RPMI8226 (cell line): ENCODE data around the gene DCLK1.

Experiments used
- DNase-seq: peaks from one replicate; pipeline ENCODE4 v3.0.0-alpha.2; 2015

The DCLK1 gene

GRCh38 chr13:36130552-36131221, 495 bp downstream of the DCLK1 start:
- no peak for DNase-seq

- no peak for DNase-seq
Measured at GRCh38 chr13:36130193-36130551, 1.0 kb downstream of the DCLK1 start.

DNA sequence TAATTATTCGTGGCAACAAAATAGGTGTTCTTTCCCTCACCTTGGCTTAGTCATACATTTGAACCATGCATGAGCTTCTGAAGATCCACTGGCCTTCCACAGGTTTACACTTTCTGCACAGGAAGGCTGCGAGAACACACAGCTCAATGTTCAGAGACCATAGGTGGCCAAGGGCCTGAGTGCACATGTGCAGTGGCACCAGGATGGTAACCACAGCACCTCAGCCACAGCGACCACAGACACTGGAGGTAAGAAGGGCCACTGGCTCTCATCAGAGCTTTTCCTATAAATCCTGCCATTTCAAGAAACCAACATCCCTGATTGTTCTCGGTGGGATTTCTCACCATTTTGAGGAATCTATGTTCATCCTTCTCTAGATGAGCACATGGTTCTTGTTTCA, 1.6 kb downstream of the DCLK1 start:
- DNase-seq: no peak

GRCh38 chr13:36126491-36126890, 4.7 kb downstream of the DCLK1 start:
- no peak for DNase-seq

DNA sequence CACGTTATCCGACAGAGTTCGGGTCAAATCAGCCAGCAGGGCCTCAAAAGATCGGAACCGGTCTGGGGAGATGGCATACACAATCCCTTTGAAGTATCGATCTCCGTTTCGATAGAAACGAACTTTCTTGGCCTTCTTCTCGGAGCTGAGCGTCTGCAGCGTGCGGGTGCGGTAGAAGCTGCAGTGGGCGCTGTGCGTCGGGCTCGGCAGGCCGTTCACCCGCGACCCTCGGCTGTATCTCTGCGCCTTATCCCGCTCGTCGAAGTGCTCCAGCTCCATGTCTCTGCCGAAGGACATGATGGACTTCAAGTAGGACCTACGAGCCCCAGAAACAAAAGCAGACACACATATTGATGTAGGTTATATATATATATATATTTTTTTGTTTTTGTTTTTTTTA, 5.3 kb downstream of the DCLK1 start:
- DNase-seq: no peak

DNA sequence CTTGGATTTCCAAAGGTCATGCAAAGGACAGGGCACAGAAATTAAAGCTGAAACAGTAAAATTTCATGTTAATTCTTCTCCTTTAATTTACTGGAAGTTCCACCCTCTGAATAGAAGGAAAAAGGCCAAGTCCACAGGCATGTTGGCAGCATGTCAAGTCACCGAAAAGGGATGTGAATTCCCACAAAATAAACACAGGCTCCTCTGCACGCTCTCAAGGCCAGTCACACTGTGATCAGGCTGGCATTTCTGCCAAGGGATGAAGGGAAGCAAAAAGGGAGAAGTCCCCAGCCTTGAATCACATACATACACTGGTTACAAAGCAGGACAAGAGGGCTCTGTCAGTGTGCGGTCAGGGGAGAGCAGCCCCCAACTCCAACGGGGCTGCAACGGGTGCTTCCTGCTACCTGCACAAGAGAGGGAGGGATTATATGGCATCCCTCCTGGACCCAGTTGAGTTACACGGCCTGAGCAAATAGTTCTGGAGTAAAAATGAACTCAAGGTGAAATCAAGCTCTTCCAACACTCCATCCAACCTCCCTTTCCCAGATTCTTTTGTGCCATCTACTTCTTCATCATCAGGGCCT, 6.9 kb downstream of the DCLK1 start:
- no peak for DNase-seq

- no peak for DNase-seq
Measured at GRCh38 chr13:36115306-36115705, 15.9 kb downstream of the DCLK1 start.

DNA sequence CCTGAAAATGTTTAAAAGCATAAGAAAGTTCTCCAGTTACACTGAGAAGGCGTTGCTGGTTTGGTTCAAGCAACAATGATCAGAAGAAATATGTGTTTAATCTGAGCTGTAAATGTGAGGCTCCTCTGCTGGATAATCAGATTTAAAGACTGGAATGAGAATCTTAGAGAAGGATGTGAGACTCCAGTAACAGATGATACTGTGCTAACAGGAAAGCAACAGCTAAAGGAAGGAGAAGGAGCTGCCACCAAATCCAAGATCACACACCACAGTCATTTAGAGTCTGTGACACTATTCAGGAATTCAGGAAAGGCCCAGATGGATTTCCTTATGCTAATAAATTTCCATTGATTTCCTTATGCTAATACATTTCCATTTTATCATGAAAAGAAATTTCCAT, 16.9 kb downstream of the DCLK1 start:
- DNase-seq: no peak

- DNase-seq: no peak
Measured at GRCh38 chr13:36108954-36109353, 22.2 kb downstream of the DCLK1 start.

GRCh38 chr13:36108342-36108741, 22.8 kb downstream of the DCLK1 start:
- DNase-seq: no peak

- DNase-seq: no peak
Measured at GRCh38 chr13:36107521-36107920, 23.7 kb downstream of the DCLK1 start.

GRCh38 chr13:36105726-36106125, 25.5 kb downstream of the DCLK1 start:
- DNase-seq: no peak

GRCh38 chr13:36102721-36103120, 28.5 kb downstream of the DCLK1 start:
- DNase-seq: no peak

- peak; percentile 50 for DNase-seq
Measured at GRCh38 chr13:36101907-36102306, 29.3 kb downstream of the DCLK1 start.

DNA sequence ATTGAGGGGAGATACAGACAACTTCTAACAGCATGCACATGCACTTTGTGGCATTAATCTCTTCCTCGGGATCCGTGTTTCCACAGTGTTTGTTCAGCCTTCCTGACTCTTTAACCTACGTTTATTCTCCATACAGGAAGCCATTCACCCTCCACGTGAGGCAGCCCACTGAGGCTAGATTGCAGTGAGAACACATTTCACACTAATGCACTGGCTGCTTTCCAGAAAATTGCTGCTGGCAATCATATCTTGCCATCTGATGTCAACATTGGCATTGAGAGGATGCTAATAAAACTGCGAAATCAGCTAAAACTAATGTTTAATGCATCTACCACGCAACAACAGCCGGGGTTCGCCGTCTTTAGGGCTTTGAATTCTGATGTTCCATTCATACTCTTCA, 30.0 kb downstream of the DCLK1 start:
- DNase-seq: peak; percentile 5

DNA sequence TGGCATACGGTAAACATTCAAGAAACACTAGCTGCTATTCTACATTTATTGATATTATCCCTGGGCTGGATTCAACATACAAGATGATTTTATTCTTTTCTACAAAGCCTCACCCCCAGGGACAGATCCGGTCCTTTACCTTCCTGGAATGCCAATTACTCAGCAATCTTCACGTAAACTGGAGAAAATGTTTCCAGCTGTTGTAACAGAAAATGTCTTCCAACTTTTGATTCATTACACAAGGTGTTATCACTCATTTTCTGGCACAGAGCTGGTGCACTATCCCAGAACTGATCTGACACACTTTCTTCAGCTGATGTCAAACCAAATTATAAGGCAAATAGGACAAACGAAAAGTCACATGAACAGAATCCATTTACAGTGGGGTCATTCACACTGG, 33.1 kb downstream of the DCLK1 start:
- no peak for DNase-seq

DNA sequence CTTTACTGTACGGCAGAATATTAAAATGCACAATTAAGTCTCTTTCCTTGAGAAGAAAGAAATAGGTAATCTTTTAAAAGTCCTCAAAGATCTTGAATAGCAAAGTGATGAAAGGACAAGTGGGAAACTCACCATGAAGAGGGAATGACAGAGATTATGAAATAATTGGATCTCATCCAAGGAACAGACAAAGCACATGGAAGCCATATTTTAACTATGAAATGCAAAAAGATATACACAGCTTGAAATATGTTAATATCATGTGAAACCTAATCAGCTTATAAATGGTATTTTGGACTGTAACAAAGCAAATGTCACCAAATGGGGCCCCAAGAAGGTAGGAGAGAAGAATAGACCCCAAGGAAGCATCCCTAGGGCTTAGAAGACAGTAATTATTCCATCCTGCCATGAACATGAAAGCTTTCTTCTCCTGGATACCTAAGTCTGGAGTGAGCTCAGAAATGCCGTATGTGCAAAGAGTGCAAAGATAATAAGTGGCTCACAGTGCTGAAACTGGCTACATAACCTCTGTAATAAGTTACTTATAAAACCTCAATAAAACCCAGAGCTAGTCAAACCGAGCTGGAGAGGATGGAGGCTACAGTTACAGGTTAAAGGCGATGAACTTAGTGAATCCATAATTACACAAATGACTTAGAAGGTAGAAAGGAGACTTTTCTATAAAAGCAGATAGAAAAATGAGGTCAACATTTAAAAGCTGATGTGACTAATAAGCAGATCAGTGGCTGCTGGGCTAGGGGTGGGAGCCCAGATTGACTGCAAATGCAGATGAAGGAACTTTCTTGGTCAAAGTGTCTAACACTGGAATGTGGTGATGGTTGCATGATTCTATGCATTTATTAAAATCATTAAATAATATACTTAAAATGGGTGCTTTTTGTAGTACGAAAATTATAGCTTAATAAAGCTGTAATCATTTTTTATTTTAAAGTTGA, 34.4 kb downstream of the DCLK1 start:
- DNase-seq: no peak

GRCh38 chr13:36094478-36094877, 36.7 kb downstream of the DCLK1 start:
- DNase-seq: no peak

DNA sequence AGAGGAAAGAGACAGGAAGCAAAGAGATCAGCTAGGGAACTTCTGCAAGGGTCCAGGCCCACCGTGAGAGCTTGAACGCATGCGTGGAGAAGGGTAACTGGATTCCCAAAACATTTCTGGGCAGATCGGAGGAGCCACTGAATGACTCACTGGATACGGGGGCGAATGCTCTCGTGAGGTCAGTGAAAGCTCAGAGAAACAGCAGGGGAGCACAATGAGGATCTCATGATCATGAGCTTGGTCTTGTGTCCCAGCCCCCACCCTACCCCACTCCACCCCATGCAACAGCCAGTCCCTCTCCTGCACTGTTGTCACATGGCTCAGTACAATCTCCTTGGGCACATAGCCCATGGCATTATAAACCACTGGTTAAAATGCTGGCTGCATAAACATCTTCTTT, 40.6 kb downstream of the DCLK1 start:
- no peak for DNase-seq

DNA sequence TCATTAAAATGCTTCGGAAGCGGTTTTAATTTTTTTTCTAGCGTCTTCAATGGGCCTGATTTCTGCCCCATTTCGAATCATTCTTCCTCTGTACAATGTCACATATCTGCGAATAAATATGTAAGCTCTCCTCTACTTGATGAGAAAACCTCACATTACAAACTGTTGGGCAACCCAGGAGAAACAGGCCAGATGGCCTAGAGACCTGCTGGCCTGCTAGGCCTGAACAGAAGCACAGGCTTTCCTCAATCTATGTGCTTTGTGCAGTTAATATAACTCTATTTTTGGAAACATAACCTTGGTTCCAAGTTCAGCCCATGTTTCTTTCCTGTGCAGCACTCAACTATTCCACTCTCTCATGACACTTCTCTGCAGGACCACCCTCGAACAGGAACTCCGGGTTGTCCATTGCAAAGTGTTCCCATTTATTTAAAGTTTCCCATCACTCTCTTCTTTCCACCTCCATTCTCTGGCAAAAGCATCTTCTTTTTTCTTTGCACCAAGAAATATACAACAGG, 42.0 kb downstream of the DCLK1 start:
- no peak for DNase-seq

DNA sequence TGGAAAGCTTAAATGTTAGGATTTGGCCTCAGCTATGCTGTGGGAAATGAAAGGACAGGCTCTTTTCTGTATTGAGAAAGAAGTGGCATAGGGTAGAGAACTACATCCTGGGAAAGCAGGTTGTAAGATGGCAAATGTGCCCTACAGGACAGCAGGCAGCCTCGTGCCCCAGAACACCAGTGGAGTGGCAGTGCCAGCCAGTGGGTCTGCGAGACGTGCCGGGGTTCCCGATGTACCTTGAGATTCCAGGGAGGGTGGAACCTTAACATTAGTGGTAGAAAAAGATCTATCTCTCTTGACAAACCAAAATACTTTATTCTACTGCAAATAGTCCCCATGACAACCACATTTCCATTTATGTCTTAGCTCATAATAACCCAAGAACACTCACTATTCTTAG, 42.7 kb downstream of the DCLK1 start:
- DNase-seq: no peak

GRCh38 chr13:36088001-36088400, 43.2 kb downstream of the DCLK1 start:
- no peak for DNase-seq

DNA sequence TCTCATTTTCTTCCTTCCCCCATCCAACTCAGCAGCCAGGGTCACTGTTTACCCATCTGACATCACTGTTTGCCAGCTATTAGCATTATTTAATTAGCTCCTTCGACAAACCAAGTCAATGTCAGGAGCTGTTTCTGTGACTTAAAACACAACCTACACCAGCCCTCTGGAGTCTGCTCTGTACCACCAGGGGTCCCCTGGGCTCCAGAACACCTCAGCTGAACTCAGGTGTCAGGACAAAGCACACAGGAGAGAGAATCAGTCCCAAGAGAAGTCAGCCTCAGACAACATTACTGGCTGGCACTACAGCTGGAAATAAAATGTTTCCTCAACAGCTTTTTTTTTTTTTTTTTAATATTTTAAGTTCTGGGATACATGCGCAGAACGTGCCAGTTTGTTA, 45.1 kb downstream of the DCLK1 start:
- DNase-seq: no peak

- no peak for DNase-seq
Measured at GRCh38 chr13:36084131-36084530, 47.1 kb downstream of the DCLK1 start.
